Measurements from ENCODE around the gene RPL4. TPM values are rescaled to one million over a fixed set of nuclear protein-coding genes. Genes with fewer than 3 reads are reported as not detected.

RPL4 gene
- total and polyA plus RNA-seq, 2 experiments from 2014 or later: 2,989 to 6,082 TPM

DNA sequence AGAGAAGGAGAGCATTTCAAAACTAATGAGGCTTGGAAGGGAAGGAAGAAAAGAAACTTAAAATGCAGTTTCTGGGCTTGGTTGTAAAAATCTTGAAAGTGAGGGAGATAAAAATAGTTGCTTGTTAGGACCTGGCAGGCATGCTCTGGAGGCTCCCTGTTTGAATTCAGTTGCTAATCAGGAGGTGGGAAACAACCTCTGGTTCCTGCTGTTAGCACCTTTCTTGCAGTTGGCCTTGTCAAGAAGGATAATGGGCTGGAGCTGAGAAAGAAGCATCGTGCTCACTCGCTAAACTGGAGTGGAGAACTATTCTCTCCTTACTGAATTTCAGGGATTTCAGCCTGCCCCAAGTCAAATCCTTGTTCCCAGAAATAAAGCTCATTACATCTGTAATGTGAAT lies 30.5 kb downstream of the RPL4 start:
- Histone ChIP-seq H2AFZ (no peak overlapping the region), H3K79me2 (replicated peaks; ENCODE audit: insufficient read depth) (peaks cover 21% of the 10 kb centered on the region), H3F3A (replicated peaks; ENCODE audit: low read depth) (peaks cover 25% of the 10 kb centered on the region), H3K27me3 (ENCODE audit: insufficient read depth) (no peaks in the 10 kb centered on the region), H3K27ac (ENCODE audit: low read depth) (peak overlapping the region; percentile 96), H3K4me3 (peak overlapping the region; percentile 36), H3K4me2 (peak overlapping the region; percentile 71), H3K4me1 (ENCODE audit: insufficient read depth) (peaks cover 65% of the 10 kb centered on the region), H4K20me1 (replicated peaks; ENCODE audit: insufficient read depth) (no peaks in the 10 kb centered on the region; the same call in 1 of the 2 replicates), H3K36me3 (ENCODE audit: insufficient read depth) (no peaks in the 10 kb centered on the region), H3K9me2 (ENCODE audit: insufficient read depth) (no peaks in the 10 kb centered on the region)
- Mint-ChIP-seq H3K27me3 (ENCODE audit: insufficient read depth, low read depth, poor library complexity) (peaks cover 10% of the 10 kb centered on the region), H3K36me3 (ENCODE audit: low read depth) (no peaks in the 10 kb centered on the region; the same call in 2 of the 3 replicates), H3K4me3 (peak overlapping the region; percentile 31), H3K9me3 (no peaks in the 10 kb centered on the region), H3K4me1 (peaks cover 77% of the 10 kb centered on the region), H3K27ac (peak overlapping the region; percentile 85)
- DNase-seq (ENCODE audit: low spot score) (peak; percentile 82), ATAC-seq (peak; percentile 84)
- TF ChIP-seq, protein P1, sequence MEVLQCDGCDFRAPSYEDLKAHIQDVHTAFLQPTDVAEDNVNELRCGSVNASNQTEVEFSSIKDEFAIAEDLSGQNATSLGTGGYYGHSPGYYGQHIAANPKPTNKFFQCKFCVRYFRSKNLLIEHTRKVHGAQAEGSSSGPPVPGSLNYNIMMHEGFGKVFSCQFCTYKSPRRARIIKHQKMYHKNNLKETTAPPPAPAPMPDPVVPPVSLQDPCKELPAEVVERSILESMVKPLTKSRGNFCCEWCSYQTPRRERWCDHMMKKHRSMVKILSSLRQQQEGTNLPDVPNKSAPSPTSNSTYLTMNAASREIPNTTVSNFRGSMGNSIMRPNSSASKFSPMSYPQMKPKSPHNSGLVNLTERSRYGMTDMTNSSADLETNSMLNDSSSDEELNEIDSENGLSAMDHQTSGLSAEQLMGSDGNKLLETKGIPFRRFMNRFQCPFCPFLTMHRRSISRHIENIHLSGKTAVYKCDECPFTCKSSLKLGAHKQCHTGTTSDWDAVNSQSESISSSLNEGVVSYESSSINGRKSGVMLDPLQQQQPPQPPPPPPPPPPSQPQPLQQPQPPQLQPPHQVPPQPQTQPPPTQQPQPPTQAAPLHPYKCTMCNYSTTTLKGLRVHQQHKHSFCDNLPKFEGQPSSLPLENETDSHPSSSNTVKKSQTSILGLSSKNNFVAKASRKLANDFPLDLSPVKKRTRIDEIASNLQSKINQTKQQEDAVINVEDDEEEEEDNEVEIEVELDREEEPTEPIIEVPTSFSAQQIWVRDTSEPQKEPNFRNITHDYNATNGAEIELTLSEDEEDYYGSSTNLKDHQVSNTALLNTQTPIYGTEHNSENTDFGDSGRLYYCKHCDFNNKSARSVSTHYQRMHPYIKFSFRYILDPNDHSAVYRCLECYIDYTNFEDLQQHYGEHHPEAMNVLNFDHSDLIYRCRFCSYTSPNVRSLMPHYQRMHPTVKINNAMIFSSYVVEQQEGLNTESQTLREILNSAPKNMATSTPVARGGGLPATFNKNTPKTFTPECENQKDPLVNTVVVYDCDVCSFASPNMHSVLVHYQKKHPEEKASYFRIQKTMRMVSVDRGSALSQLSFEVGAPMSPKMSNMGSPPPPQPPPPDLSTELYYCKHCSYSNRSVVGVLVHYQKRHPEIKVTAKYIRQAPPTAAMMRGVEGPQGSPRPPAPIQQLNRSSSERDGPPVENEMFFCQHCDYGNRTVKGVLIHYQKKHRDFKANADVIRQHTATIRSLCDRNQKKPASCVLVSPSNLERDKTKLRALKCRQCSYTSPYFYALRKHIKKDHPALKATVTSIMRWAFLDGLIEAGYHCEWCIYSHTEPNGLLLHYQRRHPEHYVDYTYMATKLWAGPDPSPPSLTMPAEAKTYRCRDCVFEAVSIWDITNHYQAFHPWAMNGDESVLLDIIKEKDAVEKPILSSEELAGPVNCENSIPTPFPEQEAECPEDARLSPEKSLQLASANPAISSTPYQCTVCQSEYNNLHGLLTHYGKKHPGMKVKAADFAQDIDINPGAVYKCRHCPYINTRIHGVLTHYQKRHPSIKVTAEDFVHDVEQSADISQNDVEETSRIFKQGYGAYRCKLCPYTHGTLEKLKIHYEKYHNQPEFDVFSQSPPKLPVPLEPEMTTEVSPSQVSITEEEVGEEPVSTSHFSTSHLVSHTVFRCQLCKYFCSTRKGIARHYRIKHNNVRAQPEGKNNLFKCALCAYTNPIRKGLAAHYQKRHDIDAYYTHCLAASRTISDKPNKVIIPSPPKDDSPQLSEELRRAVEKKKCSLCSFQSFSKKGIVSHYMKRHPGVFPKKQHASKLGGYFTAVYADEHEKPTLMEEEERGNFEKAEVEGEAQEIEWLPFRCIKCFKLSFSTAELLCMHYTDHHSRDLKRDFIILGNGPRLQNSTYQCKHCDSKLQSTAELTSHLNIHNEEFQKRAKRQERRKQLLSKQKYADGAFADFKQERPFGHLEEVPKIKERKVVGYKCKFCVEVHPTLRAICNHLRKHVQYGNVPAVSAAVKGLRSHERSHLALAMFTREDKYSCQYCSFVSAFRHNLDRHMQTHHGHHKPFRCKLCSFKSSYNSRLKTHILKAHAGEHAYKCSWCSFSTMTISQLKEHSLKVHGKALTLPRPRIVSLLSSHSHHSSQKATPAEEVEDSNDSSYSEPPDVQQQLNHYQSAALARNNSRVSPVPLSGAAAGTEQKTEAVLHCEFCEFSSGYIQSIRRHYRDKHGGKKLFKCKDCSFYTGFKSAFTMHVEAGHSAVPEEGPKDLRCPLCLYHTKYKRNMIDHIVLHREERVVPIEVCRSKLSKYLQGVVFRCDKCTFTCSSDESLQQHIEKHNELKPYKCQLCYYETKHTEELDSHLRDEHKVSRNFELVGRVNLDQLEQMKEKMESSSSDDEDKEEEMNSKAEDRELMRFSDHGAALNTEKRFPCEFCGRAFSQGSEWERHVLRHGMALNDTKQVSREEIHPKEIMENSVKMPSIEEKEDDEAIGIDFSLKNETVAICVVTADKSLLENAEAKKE (CRISPR knock-in tag; IDR thresholded peaks at IDR 0.05): peak; percentile 65; the same call in 1 of the 2 replicates
- TF ChIP-seq, protein P2, sequence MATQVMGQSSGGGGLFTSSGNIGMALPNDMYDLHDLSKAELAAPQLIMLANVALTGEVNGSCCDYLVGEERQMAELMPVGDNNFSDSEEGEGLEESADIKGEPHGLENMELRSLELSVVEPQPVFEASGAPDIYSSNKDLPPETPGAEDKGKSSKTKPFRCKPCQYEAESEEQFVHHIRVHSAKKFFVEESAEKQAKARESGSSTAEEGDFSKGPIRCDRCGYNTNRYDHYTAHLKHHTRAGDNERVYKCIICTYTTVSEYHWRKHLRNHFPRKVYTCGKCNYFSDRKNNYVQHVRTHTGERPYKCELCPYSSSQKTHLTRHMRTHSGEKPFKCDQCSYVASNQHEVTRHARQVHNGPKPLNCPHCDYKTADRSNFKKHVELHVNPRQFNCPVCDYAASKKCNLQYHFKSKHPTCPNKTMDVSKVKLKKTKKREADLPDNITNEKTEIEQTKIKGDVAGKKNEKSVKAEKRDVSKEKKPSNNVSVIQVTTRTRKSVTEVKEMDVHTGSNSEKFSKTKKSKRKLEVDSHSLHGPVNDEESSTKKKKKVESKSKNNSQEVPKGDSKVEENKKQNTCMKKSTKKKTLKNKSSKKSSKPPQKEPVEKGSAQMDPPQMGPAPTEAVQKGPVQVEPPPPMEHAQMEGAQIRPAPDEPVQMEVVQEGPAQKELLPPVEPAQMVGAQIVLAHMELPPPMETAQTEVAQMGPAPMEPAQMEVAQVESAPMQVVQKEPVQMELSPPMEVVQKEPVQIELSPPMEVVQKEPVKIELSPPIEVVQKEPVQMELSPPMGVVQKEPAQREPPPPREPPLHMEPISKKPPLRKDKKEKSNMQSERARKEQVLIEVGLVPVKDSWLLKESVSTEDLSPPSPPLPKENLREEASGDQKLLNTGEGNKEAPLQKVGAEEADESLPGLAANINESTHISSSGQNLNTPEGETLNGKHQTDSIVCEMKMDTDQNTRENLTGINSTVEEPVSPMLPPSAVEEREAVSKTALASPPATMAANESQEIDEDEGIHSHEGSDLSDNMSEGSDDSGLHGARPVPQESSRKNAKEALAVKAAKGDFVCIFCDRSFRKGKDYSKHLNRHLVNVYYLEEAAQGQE (IDR thresholded peaks at IDR 0.05; ENCODE audit: unreplicated experiment): no peak
- no peak for TF ChIP-seq CREB1 (CRISPR knock-in tag; IDR thresholded peaks at IDR 0.05; ENCODE audit: low read depth)
- 0 out of 2 replicates have a peak, but pooled peaks have one; percentile 32 for TF ChIP-seq POLR2AphosphoS5 (IDR thresholded peaks at IDR 0.05; ENCODE audit: low read depth)
- TF ChIP-seq ZNF331 (CRISPR knock-in tag; IDR thresholded peaks at IDR 0.05; ENCODE audit: low read depth): no peak
